ENCODE measurements around the gene KHNYN.

- TF ChIP-seq EZH2phosphoT487 (IDR thresholded peaks at IDR 0.05; ENCODE audit: insufficient read depth, low read depth) (no peak), EZH2 (IDR thresholded peaks at IDR 0.05; ENCODE audit: insufficient read depth, poor library complexity, severe bottlenecking) (no peak)
Measured at GRCh38 chr14:24414732-24415420, 14.9 kb upstream of the KHNYN start.

Measured in GM23248 (cell line).